K562 (cell line): Measurements from ENCODE around the gene DCAF15. TPM values are rescaled to one million over a fixed set of nuclear protein-coding genes. Genes with fewer than 3 reads are reported as not detected.
A peak's percentile ranks its signal among the peaks of the same experiment; 100 is the strongest.

Experiments used
- ATAC-seq: fragments of 200-7000 bp; cut with Tn5 transposase; 3 replicates; pipeline ENCODE4 v1.9.1; 2020; ENCODE audit warnings: moderate library complexity
- BruUV-seq: library from RNA; stranded (reverse); fragments of 400-500 nt; replicated peaks from 2 replicates; lab custom pipeline; 2021; lab: Mats Ljungman, UMichigan
- CTCF ChIA-PET: fragments of 300-600 bp; formaldehyde crosslinking; extraction: SDS; loops from one replicate; lab custom pipeline; 2021; ENCODE audit warnings: low intra/inter-chr PET ratio; lab: Yijun Ruan, JAX
- POLR2A ChIA-PET: fragments of 300-600, 350-650 bp; sonication (Branson Sonifier 250); formaldehyde crosslinking; extraction: SDS; loops from one replicate; lab custom pipeline; 2021; ENCODE audit warnings: antibody characterized with exemption, inconsistent platforms; lab: Yijun Ruan, JAX
- DNase-seq, 4 experiments: peaks; one replicate each; pipeline versions ENCODE4 v3.0.0 to v3.0.0-alpha.2; 2011 to 2018; ENCODE audit warnings: low spot score in 3 of 4, mixed read lengths in 3 of 4; ENCODE audit errors: extremely low read depth in 1 of 4
- FAIRE-seq: peaks from 2 replicates; lab custom pipeline; 2011; peaks lifted over from hg19 to GRCh38; lab: Jason Lieb, UNC
- H2AFZ ChIP-seq: 2 replicates; pipeline ENCODE4 v1.6.0; 2011; ENCODE audit warnings: low read depth, low read length, control low read depth, inconsistent platforms
- H3K27ac ChIP-seq: fragments of 200-600 bp; 3 replicates; pipeline ENCODE4 v1.8.0; 2011; ENCODE audit warnings: low read depth, mild to moderate bottlenecking, control low read depth, inconsistent platforms, low read length, moderate library complexity, mixed read lengths; ENCODE audit errors: extremely low read depth
- H3K27me3 ChIP-seq, 2 experiments: fragments of 300-600 bp in 1 of 2; 2 replicates in 1 of 2; 3 replicates in 1 of 2; pipeline versions ENCODE4 v1.6.0 to v1.8.0; 2011; ENCODE audit warnings: inconsistent platforms in 2 of 2, low read length in 2 of 2, mild to moderate bottlenecking in 1 of 2, mixed read lengths in 1 of 2, moderate library complexity in 1 of 2; ENCODE audit not compliant: control insufficient read depth in 2 of 2, insufficient read depth in 2 of 2
- H3K36me3 ChIP-seq: fragments of 300-600 bp; 3 replicates; pipeline ENCODE4 v1.8.0; 2011; ENCODE audit warnings: mild to moderate bottlenecking, low read length, inconsistent platforms; ENCODE audit not compliant: control insufficient read depth, insufficient read depth
- H3K4me1 ChIP-seq, 2 experiments: fragments of 200-600 bp in 1 of 2; replicated peaks in 1 of 2; 2 replicates in 1 of 2; 3 replicates in 1 of 2; pipeline versions ENCODE4 v1.5.1 to v1.8.0; 2011; ENCODE audit warnings: inconsistent platforms in 2 of 2, low read length in 2 of 2, mild to moderate bottlenecking in 1 of 2, mixed read lengths in 1 of 2, moderate library complexity in 1 of 2; ENCODE audit not compliant: control insufficient read depth in 2 of 2, insufficient read depth in 2 of 2
- H3K4me2 ChIP-seq: 2 replicates; pipeline ENCODE4 v1.6.1; 2011; ENCODE audit warnings: low read length, control low read depth, inconsistent platforms, mixed read lengths; ENCODE audit not compliant: insufficient read depth
- H3K4me3 ChIP-seq: fragments of 200-600 bp; sonication (generic), shearing (Covaris generic); 2 replicates; pipeline ENCODE4 v1.5.1; 2016; ENCODE audit warnings: control low read depth, inconsistent platforms
- H3K79me2 ChIP-seq: fragments of 200-600 bp; 3 replicates; pipeline ENCODE4 v1.8.0; 2011; ENCODE audit warnings: low read length, inconsistent platforms; ENCODE audit not compliant: control insufficient read depth, insufficient read depth
- H3K9ac ChIP-seq, 2 experiments: 2 replicates each; pipeline versions ENCODE4 v1.6.0 to v1.6.1; 2011; ENCODE audit warnings: low read depth in 2 of 2, low read length in 2 of 2, control low read depth in 1 of 2, inconsistent platforms in 1 of 2, mild to moderate bottlenecking in 1 of 2, mixed read lengths in 1 of 2; ENCODE audit not compliant: insufficient read depth in 1 of 2
- H3K9me1 ChIP-seq: one replicate; pipeline ENCODE4 v1.6.0; 2011; ENCODE audit warnings: inconsistent platforms, mild to moderate bottlenecking, low read length, moderate library complexity; ENCODE audit not compliant: control insufficient read depth, insufficient read depth
- H3K9me3 ChIP-seq: replicated peaks from 2 replicates; pipeline ENCODE4 v1.5.1; 2011; ENCODE audit warnings: low read depth, low read length, inconsistent platforms; ENCODE audit not compliant: control insufficient read depth, insufficient read depth
- H4K20me1 ChIP-seq: replicated peaks from 2 replicates; pipeline ENCODE4 v1.6.1; 2011; ENCODE audit warnings: low read length, inconsistent platforms, mixed read lengths; ENCODE audit not compliant: control insufficient read depth, insufficient read depth
- NR4A1 ChIP-seq, 2 experiments: fragments of 250-450 bp in 1 of 2; fragments of 450-650 bp in 1 of 2; sonication (Bioruptor Pico) in 1 of 2; IDR thresholded peaks; 2 replicates each; pipeline versions ENCODE4 v1.4.0 to v1.6.1; 2016 to 2020; ENCODE audit warnings: mild to moderate bottlenecking in 2 of 2, missing compliant biosample characterization in 1 of 2, missing genetic modification characterization in 1 of 2, moderate library complexity in 1 of 2
- SP1 ChIP-seq: sonication (generic); formaldehyde crosslinking; IDR thresholded peaks from 2 replicates; pipeline ENCODE4 v1.8.1; 2022; ENCODE audit warnings: mild to moderate bottlenecking, missing genetic modification reagents
- ZNF121 ChIP-seq: sonication (generic); formaldehyde crosslinking; conservative IDR thresholded peaks from 2 replicates; pipeline ENCODE4 v1.8.0; 2022; ENCODE audit warnings: missing genetic modification reagents
- WGBS: fragments of 100-300 bp; shearing (Covaris generic); methylation state at CpG from one replicate; pipeline ENCODE4 v1.1.6; 2016; ENCODE audit warnings: low coverage, mixed read lengths; ENCODE audit not compliant: insufficient coverage; ENCODE audit errors: missing lambda C conversion rate; 5-methylcytosine and 5-hydroxymethylcytosine counted together
- in situ Hi-C: fragments of 300-500 bp; cut with MboI; formaldehyde crosslinking; loops from 4 replicates; pipeline ENCODE4 v1.15.0; 2018; ENCODE audit warnings: inconsistent platforms, mixed read lengths
- intact Hi-C: fragments of 100-400 bp; cut with micrococcal nuclease; formaldehyde crosslinking; loops from 2 replicates; pipeline ENCODE4 v1.14.2; 2022
- polyA plus RNA-seq, 8 experiments: library from polyadenylated mRNA; depleted of rRNA in 4 of 8; stranded (reverse) in 5 of 8; unstranded in 3 of 8; fragments of >200 nt; fragmentation: Nextera tagmentation in 2 of 8; fragmentation: Illumina TruSeq in 1 of 8; extraction: Ambion mirVana in 2 of 8; extraction: Trizol in 1 of 8; gene quantifications; 2 replicates each; pipeline versions ENCODE4 v1.2.1 to v1.2.3, GENCODE V29; 2011 to 2014; ENCODE audit warnings: inconsistent platforms in 1 of 8, missing spikeins in 1 of 8
- total RNA-seq, 7 experiments: library from RNA; depleted of rRNA in 6 of 7; stranded (reverse); fragments of >200 nt in 6 of 7; fragmentation: Illumina TruSeq in 2 of 7; extraction: Trizol in 2 of 7; gene quantifications; 2 replicates each; pipeline versions ENCODE4 v1.2.1 to v1.2.3, GENCODE V29; 2011 to 2021; ENCODE audit warnings: low replicate concordance in 1 of 7
- TF ChIP-seq, protein P1 (sequence below): fragments of 250-450 bp; sonication (Bioruptor Pico); IDR thresholded peaks from 2 replicates; pipeline ENCODE4 v1.4.0; 2020

Gene DCAF15
- total and polyA plus RNA-seq, 9 of the 15 experiments (the other 6 are each of a cell fraction or from before 2014, with no cell fraction given) = 0.17 to 68.5 (median 27.7) TPM

DNA sequence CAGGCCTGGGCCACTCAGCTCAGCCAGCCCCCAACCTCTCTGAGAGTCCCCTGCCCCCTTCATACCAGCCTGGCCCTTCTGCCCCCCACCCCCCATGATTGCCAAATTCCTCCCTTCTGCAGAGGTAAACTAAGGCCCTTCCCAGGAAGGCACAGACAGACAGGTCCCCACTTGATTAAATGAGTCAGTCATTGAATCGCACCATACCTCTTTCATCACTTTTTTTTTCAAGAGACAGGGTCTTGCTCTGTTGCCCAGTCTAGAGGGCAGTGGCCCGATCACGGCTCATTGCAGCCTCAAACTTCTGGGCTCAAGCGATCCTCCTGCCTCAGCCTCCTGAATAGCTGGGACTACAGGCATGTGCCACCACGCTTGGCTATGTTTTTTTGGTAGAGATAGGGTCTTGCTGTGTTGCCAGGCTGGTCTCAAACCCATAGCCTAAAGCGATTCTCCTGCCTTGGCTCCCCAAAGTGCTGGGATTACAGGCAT is 20.1 kb upstream of the DCAF15 start:
- no TSS peak for BruUV-seq
- H3K9ac ChIP-seq = no peak overlapping the region
- TF ChIP-seq ZNF121 (peak; percentile 72), SP1 (CRISPR knock-in tag) (no peak), NR4A1 (CRISPR knock-in tag; IDR thresholded peaks at IDR 0.05) (no peak), NR4A1 (tag; IDR thresholded peaks at IDR 0.05) (no peak)
- TF ChIP-seq, protein P1, sequence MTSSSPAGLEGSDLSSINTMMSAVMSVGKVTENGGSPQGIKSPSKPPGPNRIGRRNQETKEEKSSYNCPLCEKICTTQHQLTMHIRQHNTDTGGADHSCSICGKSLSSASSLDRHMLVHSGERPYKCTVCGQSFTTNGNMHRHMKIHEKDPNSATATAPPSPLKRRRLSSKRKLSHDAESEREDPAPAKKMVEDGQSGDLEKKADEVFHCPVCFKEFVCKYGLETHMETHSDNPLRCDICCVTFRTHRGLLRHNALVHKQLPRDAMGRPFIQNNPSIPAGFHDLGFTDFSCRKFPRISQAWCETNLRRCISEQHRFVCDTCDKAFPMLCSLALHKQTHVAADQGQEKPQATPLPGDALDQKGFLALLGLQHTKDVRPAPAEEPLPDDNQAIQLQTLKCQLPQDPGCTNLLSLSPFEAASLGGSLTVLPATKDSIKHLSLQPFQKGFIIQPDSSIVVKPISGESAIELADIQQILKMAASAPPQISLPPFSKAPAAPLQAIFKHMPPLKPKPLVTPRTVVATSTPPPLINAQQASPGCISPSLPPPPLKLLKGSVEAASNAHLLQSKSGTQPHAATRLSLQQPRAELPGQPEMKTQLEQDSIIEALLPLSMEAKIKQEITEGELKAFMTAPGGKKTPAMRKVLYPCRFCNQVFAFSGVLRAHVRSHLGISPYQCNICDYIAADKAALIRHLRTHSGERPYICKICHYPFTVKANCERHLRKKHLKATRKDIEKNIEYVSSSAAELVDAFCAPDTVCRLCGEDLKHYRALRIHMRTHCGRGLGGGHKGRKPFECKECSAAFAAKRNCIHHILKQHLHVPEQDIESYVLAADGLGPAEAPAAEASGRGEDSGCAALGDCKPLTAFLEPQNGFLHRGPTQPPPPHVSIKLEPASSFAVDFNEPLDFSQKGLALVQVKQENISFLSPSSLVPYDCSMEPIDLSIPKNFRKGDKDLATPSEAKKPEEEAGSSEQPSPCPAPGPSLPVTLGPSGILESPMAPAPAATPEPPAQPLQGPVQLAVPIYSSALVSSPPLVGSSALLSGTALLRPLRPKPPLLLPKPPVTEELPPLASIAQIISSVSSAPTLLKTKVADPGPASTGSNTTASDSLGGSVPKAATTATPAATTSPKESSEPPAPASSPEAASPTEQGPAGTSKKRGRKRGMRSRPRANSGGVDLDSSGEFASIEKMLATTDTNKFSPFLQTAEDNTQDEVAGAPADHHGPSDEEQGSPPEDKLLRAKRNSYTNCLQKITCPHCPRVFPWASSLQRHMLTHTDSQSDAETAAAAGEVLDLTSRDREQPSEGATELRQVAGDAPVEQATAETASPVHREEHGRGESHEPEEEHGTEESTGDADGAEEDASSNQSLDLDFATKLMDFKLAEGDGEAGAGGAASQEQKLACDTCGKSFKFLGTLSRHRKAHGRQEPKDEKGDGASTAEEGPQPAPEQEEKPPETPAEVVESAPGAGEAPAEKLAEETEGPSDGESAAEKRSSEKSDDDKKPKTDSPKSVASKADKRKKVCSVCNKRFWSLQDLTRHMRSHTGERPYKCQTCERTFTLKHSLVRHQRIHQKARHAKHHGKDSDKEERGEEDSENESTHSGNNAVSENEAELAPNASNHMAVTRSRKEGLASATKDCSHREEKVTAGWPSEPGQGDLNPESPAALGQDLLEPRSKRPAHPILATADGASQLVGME (CRISPR knock-in tag) = no peak
- TF ChIP-seq, all 486 proteins: peak for 1
- Histone ChIP-seq H3K4me2 (no peak overlapping the region), H3K79me2 (no peaks in the 10 kb centered on the region), H4K20me1 (no peaks in the 10 kb centered on the region), H3K9me1 (no peaks in the 10 kb centered on the region), H3K9me3 (no peaks in the 10 kb centered on the region), H3K36me3 (peaks cover 24% of the 10 kb centered on the region; the same call in 2 of the 3 replicates), H3K4me1 (peaks cover 0 to 46% of the 10 kb centered on the region in 2 experiments; a peak in 3 of 5 replicates), H2AFZ (no peak overlapping the region), H3K27me3 (no peaks in the 10 kb centered on the region; a peak in 1 of 5 replicates), H3K4me3 (no peak overlapping the region), H3K27ac (no peak overlapping the region)
- ChIA-PET POLR2A (interaction anchor here (0.5 to 3.2 kb wide), 5 partner anchors 9 to 33 kb away, joined by 3 to 21 read pairs (median 4); partner anchors contain the start of gene DCAF15), CTCF (no interaction called here)
- in situ Hi-C loops (no loop called here), intact Hi-C loops (no loop called here)
- WGBS = 59% methylated on average over 6 of the region's 6 CpGs
- FAIRE-seq = no peak
- ATAC-seq = no peak
- no peak for DNase-seq
